Astrocyte of the cerebellum (primary cell): Measurements from ENCODE around the gene FXYD3.

Source experiments
- DNase-seq: peaks from one replicate; pipeline ENCODE4 v3.0.0-alpha.2; 2011; ENCODE audit warnings: low read depth
- H3K4me3 ChIP-seq: 2 replicates; pipeline ENCODE4 v1.5.1; 2011; ENCODE audit warnings: mild to moderate bottlenecking, low read depth, low read length, moderate library complexity
- CTCF ChIP-seq: IDR thresholded peaks from 2 replicates; pipeline ENCODE4 v1.5.1; 2012; ENCODE audit warnings: low read length, low read depth, moderate library complexity, mild to moderate bottlenecking; ENCODE audit errors: missing control alignments
- in situ Hi-C: cut with HindIII; loops from 2 replicates; pipeline ENCODE4 v1.10.0; 2017; ENCODE audit warnings: low sequenced_read_pairs

FXYD3 gene

GRCh38 chr19:35110974-35111373 lies 4.6 kb upstream of the FXYD3 start:
- in situ Hi-C loops = no loop called here
- H3K4me3 ChIP-seq = no peak overlapping the region
- TF ChIP-seq CTCF = no peak
- no peak for DNase-seq

GRCh38 chr19:35112995-35113688 lies 2.5 kb upstream of the FXYD3 start:
- DNase-seq = no peak
- no peak for TF ChIP-seq CTCF
- no peak overlapping the region for H3K4me3 ChIP-seq
- in situ Hi-C loops = no loop called here

- TF ChIP-seq CTCF = peak; percentile 99
- H3K4me3 ChIP-seq = peak overlapping the region; percentile 15
- in situ Hi-C loops = no loop called here
- peak; percentile 9 for DNase-seq
These were observed 1.1 kb upstream of the FXYD3 start for GRCh38 chr19:35114353-35115176.

GRCh38 chr19:35116072-35116801 lies 614 bp downstream of the FXYD3 start:
- H3K4me3 ChIP-seq = no peak overlapping the region
- in situ Hi-C loops = no loop called here
- DNase-seq = no peak
- no peak for TF ChIP-seq CTCF

- DNase-seq = no peak
- in situ Hi-C loops = no loop called here
- no peak for TF ChIP-seq CTCF
- no peak overlapping the region for H3K4me3 ChIP-seq
These were observed 1.5 kb downstream of the FXYD3 start for GRCh38 chr19:35117116-35117515.

- H3K4me3 ChIP-seq = no peak overlapping the region
- in situ Hi-C loops = no loop called here
- no peak for TF ChIP-seq CTCF
These were observed 2.2 kb downstream of the FXYD3 start for GRCh38 chr19:35117799-35118198.

More at GRCh38 chr19:35117799-35118198, 2.2 kb downstream of the FXYD3 start:
- no peak for DNase-seq
